Right renal cortex interstitium (tissue), 3 donors: ENCODE measurements around the gene TMEM141. TPM values are rescaled to one million over a fixed set of nuclear protein-coding genes. Genes with fewer than 3 reads are reported as not detected.
A peak's percentile ranks its signal among the peaks of the same experiment; 100 is the strongest.

Experiments
- DNase-seq, 3 donors: peaks; one replicate each; pipeline ENCODE4 v3.0.0-alpha.2; 2013; ENCODE audit warnings: low read depth in 3 of 3, low spot score in 2 of 3
- polyA plus RNA-seq, 3 donors: library from polyadenylated mRNA; unstranded; fragments of 120-200 nt; gene quantifications; one replicate each; pipeline ENCODE4 v1.2.1, GENCODE V29; 2013; ENCODE audit not compliant: insufficient read length in 3 of 3

Gene TMEM141
- polyA plus RNA-seq, 3 donors, result 63.2 to 77.7 (median 67.1) TPM

DNA sequence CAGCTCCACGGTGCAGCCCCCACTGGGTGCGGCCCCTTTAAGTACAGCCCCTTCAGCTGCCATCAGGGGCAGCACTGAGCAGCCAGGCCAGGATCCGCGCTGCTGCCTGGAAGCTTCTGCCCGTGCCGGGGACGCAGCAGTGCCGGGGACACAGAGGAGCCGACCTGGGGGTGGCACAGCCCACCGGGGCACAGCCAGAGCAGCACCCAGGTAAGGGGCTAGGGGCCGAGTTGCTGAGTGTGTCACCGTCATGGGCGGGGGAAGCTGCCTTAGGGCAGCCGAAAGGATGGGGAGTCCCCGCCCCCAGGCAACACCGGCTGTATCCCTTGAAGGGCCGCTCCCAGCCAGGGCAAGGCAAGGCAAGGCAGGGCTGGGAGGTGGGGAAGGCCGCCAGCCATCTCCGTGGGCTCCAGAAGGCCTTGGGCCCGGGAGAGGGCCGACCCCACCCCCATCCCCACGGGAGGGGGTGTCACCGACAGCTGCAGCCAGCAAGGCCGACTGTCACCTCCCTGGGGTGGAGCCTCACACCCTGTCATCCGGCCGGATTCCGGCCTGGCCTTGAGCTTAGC, 51.3 kb downstream of the TMEM141 start, which contains the start of gene AJM1:
Gene AJM1 (plus strand): TSS at position 99 of the 569 bp plus-strand sequence. CDS start 1,937 bp downstream, outside the sequence.
- peak in 2 of 3 donors; percentile 48 to 66 for DNase-seq

Other genes starting within 250 kb of the TMEM141 start
- 10 to 100 TPM; 21.0 to 24.5 (median 22.3) TPM for gene NOTCH1, start 245.3 kb upstream of the TMEM141 start, polyA plus RNA-seq
- gene EGFL7, start 128.4 kb upstream of the TMEM141 start, polyA plus RNA-seq, result 10 to 100 TPM; 42.9 to 51.6 (median 48.2) TPM
- 10 to 100 TPM; 33.7 to 40.3 (median 34.5) TPM for gene AGPAT2, start 103.9 kb upstream of the TMEM141 start, polyA plus RNA-seq
- gene DIPK1B, start 78.8 kb upstream of the TMEM141 start, polyA plus RNA-seq, result 10 to 100 TPM; 25.9 to 31.9 (median 27.3) TPM
- gene LCN10, start 48.4 kb upstream of the TMEM141 start, polyA plus RNA-seq, result 1 to 10 TPM in 2 of 3 donors, under 1 TPM in 1; 0.93 to 2.3 (median 1.2) TPM
- not detected for gene LCN6, start 42.8 kb upstream of the TMEM141 start, polyA plus RNA-seq
- under 1 TPM; 0.11 to 0.17 (median 0.16) TPM for gene LCN8, start 33.1 kb upstream of the TMEM141 start, polyA plus RNA-seq
- gene LCN15, start 26.8 kb upstream of the TMEM141 start, polyA plus RNA-seq, result under 1 TPM in 1 of 3 donors, not detected in 2; 0.04 TPM
- gene CCDC183, start 5.0 kb downstream of the TMEM141 start, polyA plus RNA-seq, result 1 to 10 TPM; 2.5 to 3.4 (median 2.9) TPM
- gene RABL6, start 16.6 kb downstream of the TMEM141 start, polyA plus RNA-seq, result 10 to 100 TPM; 58.6 to 61.1 (median 59.7) TPM
- under 1 TPM; 0.54 to 0.80 (median 0.64) TPM for gene AJM1, start 51.1 kb downstream of the TMEM141 start, polyA plus RNA-seq
- gene PHPT1, start 58.1 kb downstream of the TMEM141 start, polyA plus RNA-seq, result 10 to 100 TPM; 59.9 to 76.5 (median 65.2) TPM
- gene MAMDC4, start 61.0 kb downstream of the TMEM141 start, polyA plus RNA-seq, result 1 to 10 TPM; 3.1 to 4.6 (median 4.3) TPM
- gene EDF1, start 75.0 kb downstream of the TMEM141 start, polyA plus RNA-seq, result 100 to 1,000 TPM; 349 to 395 (median 374) TPM
- 10 to 100 TPM; 10.1 to 14.0 (median 10.1) TPM for gene TRAF2, start 95.2 kb downstream of the TMEM141 start, polyA plus RNA-seq
- 10 to 100 TPM; 32.5 to 43.5 (median 38.4) TPM for gene FBXW5, start 153.4 kb downstream of the TMEM141 start, polyA plus RNA-seq
- gene C8G, start 153.9 kb downstream of the TMEM141 start, polyA plus RNA-seq, result under 1 TPM; 0.28 to 0.58 (median 0.46) TPM
- 10 to 100 TPM; 13.1 to 18.8 (median 15.9) TPM for gene LCN12, start 160.9 kb downstream of the TMEM141 start, polyA plus RNA-seq
- gene PTGDS, start 186.2 kb downstream of the TMEM141 start, polyA plus RNA-seq, result 10 to 100 TPM; 20.9 to 29.3 (median 25.4) TPM
- gene LCNL1, start 191.6 kb downstream of the TMEM141 start, polyA plus RNA-seq, result under 1 TPM; 0.03 to 0.23 (median 0.12) TPM
- 10 to 100 TPM; 22.3 to 27.0 (median 24.4) TPM for gene PAXX, start 201.1 kb downstream of the TMEM141 start, polyA plus RNA-seq
- under 1 TPM in 2 of 3 donors, not detected in 1; 0.36 to 0.38 TPM for gene CLIC3, start 205.2 kb downstream of the TMEM141 start, polyA plus RNA-seq
- 10 to 100 TPM; 42.0 to 49.0 (median 46.3) TPM for gene ABCA2, start 236.9 kb downstream of the TMEM141 start, polyA plus RNA-seq
- gene FUT7, start 240.7 kb downstream of the TMEM141 start, polyA plus RNA-seq, result under 1 TPM in 1 of 3 donors, not detected in 2; 0.06 TPM